ENCODE data around the gene GNAQ. TPM values are rescaled to one million over a fixed set of nuclear protein-coding genes. Genes with fewer than 3 reads are reported as not detected.

Gene GNAQ
- total RNA-seq, 1 donor from 2014 or later, result 46.7 TPM

DNA sequence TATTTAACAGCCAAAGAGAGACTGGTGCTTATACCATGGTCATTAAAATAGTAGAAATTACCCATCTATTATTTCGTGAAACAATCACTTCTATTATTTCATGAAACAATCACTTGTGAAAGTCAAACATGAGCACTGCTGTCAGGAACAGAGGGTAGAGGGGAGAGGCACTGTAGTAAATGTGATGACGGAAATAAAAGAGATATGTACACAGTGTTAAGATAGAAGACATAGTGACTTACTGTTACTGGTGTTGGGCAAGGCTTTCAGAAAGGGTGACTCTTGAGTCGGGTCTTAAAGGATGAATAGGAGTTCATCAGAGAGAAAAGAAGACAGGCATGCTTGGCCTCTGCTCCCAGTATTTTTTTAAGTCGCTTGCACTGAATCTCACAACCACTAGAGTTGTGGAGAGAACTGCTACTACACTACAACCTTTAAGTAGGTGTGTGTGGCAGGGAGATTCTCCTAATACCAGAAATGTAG is 220.9 kb downstream of the GNAQ start:
- TF ChIP-seq, protein P1, sequence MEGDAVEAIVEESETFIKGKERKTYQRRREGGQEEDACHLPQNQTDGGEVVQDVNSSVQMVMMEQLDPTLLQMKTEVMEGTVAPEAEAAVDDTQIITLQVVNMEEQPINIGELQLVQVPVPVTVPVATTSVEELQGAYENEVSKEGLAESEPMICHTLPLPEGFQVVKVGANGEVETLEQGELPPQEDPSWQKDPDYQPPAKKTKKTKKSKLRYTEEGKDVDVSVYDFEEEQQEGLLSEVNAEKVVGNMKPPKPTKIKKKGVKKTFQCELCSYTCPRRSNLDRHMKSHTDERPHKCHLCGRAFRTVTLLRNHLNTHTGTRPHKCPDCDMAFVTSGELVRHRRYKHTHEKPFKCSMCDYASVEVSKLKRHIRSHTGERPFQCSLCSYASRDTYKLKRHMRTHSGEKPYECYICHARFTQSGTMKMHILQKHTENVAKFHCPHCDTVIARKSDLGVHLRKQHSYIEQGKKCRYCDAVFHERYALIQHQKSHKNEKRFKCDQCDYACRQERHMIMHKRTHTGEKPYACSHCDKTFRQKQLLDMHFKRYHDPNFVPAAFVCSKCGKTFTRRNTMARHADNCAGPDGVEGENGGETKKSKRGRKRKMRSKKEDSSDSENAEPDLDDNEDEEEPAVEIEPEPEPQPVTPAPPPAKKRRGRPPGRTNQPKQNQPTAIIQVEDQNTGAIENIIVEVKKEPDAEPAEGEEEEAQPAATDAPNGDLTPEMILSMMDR (conservative IDR thresholded peaks at IDR 0.05), result no peak
- peaks cover 31% of the 10 kb centered on the region for H3K36me3 Mint-ChIP-seq
- H3K27me3 Mint-ChIP-seq, result no peaks in the 10 kb centered on the region
- H3K4me3 Mint-ChIP-seq, result no peak overlapping the region
- H3K27ac Mint-ChIP-seq, result no peak overlapping the region
- peaks cover 20% of the 10 kb centered on the region for H3K4me1 Mint-ChIP-seq (ENCODE audit: unreplicated experiment)
- no peak for DNase-seq (ENCODE audit: extremely low spot score, unreplicated experiment)
- H3K9me3 Mint-ChIP-seq, result peaks cover 5% of the 10 kb centered on the region

DNA sequence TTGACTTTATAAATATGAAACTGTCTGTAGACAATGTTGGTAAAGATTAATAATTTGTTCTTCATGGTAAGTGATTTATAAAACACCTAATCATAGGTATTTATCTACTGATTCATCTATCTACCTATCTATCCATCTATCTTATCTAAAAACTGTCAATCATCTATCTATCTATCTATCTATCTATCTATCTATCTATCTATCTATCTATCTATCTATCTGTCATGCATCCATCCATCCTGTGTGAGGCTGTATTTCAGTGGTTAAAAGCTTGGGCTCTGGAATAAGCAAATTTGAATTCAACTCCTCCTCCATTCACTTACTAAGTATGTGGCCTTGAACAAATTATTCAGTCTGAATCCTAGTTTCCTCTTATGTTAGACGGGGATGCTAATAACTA is 221.6 kb downstream of the GNAQ start:
- Mint-ChIP-seq H3K36me3 (peaks cover 31% of the 10 kb centered on the region), H3K27me3 (no peaks in the 10 kb centered on the region), H3K4me1 (ENCODE audit: unreplicated experiment) (peaks cover 20% of the 10 kb centered on the region), H3K9me3 (peaks cover 5% of the 10 kb centered on the region), H3K4me3 (no peak overlapping the region), H3K27ac (no peak overlapping the region)
- TF ChIP-seq, protein P1 (conservative IDR thresholded peaks at IDR 0.05), result no peak
- DNase-seq (ENCODE audit: extremely low spot score, unreplicated experiment), result no peak

DNA sequence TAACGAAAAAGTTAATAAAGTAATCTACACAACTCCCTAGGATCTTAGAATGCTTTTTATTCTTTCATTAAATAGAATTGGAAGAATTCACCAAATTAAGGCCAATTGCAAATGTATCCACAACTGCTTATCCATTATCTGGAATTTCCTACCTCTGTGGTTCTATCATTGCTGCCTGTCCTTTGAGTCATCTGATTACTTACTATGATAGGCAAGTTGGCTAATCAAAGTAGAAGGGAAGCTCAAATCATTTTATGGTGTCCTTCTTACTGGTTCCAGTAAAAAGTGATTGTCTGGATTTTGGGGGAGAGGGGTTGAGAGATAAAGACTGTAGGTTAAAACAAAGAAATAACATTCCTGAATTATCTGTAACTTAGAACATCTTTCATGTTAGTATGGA is 222.1 kb downstream of the GNAQ start:
- Mint-ChIP-seq H3K4me3 (no peak overlapping the region), H3K27ac (no peak overlapping the region), H3K27me3 (no peaks in the 10 kb centered on the region), H3K9me3 (peaks cover 5% of the 10 kb centered on the region), H3K4me1 (ENCODE audit: unreplicated experiment) (peaks cover 25% of the 10 kb centered on the region), H3K36me3 (peaks cover 31% of the 10 kb centered on the region)
- no peak for DNase-seq (ENCODE audit: extremely low spot score, unreplicated experiment)
- TF ChIP-seq, protein P1 (conservative IDR thresholded peaks at IDR 0.05), result no peak

DNA sequence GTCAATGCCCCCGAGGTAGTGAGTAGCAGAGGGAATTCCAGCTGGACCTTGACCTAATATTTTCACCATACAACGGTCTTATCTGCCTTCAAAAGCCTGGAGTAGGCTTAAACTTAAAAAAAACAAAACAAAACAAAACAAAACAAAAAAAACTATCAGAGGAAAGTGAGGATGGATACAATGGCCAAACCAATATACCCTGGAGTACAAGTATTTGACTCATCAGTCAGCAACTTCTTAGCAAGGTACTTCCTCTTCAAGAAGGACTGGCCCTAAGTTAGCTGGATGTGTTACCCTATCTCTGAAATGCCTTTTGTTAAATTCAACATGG is 222.9 kb downstream of the GNAQ start:
- Mint-ChIP-seq H3K4me3 (no peak overlapping the region), H3K27ac (peak overlapping the region; percentile 48), H3K4me1 (ENCODE audit: unreplicated experiment) (peaks cover 21% of the 10 kb centered on the region), H3K27me3 (no peaks in the 10 kb centered on the region), H3K9me3 (peaks cover 5% of the 10 kb centered on the region), H3K36me3 (peaks cover 26% of the 10 kb centered on the region)
- TF ChIP-seq, protein P1 (conservative IDR thresholded peaks at IDR 0.05), result no peak
- no peak for DNase-seq (ENCODE audit: extremely low spot score, unreplicated experiment)

DNA sequence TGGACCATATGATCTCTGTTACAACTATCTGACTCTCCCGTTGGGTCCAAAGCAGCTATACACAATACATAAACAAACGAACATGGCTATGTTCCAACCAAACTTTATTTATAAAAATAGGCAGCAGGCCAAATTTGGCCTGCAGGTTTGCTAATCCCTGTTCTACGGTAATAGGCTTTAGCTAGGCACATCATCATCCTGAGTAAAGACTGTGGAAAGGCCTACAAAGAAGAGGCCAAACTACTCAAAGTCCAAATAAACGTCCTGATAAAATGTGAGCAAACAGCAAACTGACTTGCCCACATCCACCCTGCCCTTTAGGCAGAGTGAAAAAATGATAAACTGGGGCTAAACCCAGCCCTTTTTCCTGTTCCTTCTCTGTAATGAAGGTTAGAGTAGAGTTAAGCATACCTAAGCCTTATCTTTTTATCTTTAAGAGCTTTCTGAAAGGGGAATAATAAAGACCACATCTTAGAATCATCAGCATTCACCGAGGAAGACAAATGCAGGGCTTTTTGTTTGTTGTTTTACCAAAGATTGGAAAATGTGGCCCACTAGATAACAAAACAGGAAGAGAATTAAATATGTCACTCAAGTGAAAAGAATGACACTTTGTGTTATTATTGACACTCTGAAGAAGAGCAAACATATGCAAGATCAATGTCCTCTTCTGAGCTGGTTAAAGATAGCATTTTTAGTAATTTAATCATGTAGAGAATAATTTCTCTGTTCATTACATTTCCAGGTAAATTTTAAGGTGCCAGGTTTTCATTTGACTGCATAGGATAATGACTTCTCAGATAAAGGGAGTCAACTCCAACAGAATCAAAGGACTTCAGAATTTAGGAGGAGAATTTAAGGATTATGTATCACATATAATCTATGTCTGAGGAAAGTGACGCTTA is 223.5 kb downstream of the GNAQ start:
- TF ChIP-seq, protein P1 (conservative IDR thresholded peaks at IDR 0.05), result no peak
- no peak for DNase-seq (ENCODE audit: extremely low spot score, unreplicated experiment)
- H3K9me3 Mint-ChIP-seq, result peaks cover 5% of the 10 kb centered on the region
- H3K4me1 Mint-ChIP-seq (ENCODE audit: unreplicated experiment), result peaks cover 19% of the 10 kb centered on the region
- no peak overlapping the region for H3K4me3 Mint-ChIP-seq
- H3K27ac Mint-ChIP-seq, result peak overlapping the region; percentile 48
- H3K27me3 Mint-ChIP-seq, result no peaks in the 10 kb centered on the region
- peaks cover 25% of the 10 kb centered on the region for H3K36me3 Mint-ChIP-seq

Measured in type B pancreatic cell (in vitro differentiated cells).